C4-2B (cell line): ENCODE measurements around the gene FOSB.

ENCODE experiments used
- H3K27ac ChIP-seq: fragments of 450-650 bp; 2 replicates; pipeline ENCODE4 v1.5.1; 2017
- ZFX ChIP-seq: fragments of 450-650 bp; IDR thresholded peaks from 2 replicates; pipeline ENCODE4 v1.6.1; 2017
- TF ChIP-seq, protein P1 (sequence below): fragments of 450-650 bp; conservative IDR thresholded peaks from 2 replicates; pipeline ENCODE4 v1.5.1; 2017; ENCODE audit warnings: mild to moderate bottlenecking

FOSB gene

DNA sequence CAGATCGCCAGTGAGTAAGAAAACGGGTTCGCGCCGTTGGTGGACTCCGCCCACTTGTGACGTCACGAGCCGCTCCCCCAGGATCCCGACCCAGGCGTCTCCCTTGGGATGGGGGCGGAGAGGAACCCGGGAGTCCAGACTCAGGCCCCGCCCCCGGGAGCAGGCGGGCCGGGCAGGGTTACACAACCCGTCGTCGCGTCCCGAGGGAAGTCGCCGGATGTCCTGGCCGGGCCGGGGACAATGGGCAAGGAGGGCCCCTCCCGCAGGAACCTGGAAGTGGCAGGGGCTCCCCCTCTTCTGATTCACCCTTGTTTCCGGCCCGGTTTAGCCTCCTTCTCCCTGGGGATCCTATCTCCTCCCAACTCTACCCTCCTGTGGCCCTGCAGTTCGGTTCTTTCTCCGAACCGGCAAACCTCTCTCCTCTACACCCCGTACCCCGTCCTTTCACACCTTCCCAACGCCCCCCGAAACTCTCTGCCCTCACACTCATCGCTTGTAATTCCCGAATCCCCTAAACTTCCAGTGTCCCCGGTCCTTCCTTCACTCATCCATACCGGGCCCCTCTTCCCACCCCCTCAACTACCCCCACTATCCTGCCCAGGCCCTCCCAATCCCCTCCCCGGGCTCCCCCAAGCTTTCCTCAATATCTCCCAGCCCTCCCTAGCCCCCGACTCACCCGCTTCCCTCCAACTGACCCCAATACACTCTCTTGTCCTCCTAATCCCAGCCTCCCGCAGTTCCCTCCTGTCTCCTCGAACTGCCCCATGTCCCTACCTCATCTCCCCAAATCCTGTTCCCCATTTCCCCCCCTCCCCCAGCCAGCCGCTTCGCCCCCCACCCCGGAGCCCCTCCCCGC, 24.1 kb upstream of the FOSB start:
- H3K27ac ChIP-seq, result peak overlapping the region; percentile 87
- no peak for TF ChIP-seq ZFX
- TF ChIP-seq, protein P1, sequence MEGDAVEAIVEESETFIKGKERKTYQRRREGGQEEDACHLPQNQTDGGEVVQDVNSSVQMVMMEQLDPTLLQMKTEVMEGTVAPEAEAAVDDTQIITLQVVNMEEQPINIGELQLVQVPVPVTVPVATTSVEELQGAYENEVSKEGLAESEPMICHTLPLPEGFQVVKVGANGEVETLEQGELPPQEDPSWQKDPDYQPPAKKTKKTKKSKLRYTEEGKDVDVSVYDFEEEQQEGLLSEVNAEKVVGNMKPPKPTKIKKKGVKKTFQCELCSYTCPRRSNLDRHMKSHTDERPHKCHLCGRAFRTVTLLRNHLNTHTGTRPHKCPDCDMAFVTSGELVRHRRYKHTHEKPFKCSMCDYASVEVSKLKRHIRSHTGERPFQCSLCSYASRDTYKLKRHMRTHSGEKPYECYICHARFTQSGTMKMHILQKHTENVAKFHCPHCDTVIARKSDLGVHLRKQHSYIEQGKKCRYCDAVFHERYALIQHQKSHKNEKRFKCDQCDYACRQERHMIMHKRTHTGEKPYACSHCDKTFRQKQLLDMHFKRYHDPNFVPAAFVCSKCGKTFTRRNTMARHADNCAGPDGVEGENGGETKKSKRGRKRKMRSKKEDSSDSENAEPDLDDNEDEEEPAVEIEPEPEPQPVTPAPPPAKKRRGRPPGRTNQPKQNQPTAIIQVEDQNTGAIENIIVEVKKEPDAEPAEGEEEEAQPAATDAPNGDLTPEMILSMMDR, result no peak

DNA sequence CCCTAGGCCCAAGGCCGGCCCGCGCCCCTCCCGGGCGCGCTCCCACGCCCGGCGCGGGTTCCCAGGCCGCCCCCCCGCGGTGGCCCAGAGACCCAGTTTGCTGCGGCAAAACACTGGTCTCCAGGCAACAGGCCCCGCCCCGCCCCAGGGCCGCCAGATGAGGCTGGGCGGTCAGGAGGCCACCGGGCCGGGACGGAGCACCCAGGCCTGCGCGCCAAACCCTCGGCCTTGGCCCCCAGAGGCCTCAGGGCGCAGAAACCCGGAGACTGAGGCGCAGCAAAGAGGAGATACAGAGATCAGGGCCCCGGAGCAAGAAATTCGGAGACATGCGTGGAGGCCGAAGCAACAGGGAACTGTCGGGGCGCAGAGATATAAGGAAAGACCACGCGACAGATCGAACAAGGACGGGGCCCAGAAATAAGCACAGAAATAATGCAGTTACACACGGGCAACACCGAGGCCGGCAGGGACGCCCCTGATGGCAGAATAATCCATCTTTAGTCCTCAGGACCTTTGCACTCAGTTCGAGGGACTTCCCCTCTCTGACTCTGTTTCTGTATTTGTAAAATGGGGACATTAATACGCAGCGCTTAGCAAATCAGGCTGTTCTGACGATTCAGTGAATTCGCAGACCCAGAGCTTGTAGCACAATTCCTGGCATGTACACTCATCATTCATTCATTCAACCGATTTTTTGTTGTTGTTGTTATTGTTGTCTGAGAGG, 23.3 kb upstream of the FOSB start:
- peak overlapping the region; percentile 87 for H3K27ac ChIP-seq
- TF ChIP-seq, protein P1, result peak; percentile 19
- 0 out of 2 replicates have a peak, but pooled peaks have one; percentile 16 for TF ChIP-seq ZFX

DNA sequence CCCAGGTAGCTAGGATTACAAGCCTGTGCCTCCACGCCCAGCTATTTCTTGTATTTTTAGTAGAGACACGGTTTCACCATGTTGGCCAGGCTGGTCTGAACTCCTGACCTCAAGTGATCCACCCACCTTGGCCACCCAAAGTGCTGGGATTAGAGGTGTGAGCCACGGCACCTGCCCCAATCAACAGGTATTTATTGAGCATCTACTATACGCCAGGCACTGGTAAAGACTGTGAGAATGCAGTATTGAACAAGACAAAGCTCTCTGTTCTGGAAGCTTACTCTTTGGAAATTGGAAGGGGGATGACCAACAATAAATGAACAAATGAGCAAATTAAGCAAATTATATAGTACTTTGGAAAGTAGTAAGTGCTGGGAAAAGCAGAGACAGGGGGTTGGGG, 22.7 kb upstream of the FOSB start:
- no peak overlapping the region for H3K27ac ChIP-seq
- TF ChIP-seq, protein P1, result no peak
- TF ChIP-seq ZFX, result no peak

DNA sequence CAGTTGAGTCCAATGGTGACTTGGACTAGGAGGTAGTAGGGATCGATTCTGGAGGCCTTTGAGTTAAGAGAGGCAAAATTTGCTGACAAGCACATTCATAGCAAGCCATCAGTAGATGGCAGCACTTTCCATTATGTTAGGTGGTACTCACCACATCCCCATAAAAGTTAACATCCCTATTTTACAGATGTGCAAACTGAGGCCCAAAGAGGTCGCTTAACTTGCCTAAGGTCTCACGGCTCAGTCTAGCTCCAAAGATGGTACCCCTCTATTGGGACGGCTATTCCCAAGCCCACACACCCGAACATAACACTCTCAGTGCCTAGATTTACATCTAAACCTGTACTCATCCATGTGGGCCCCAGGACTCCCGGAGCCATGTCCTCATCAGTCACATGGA, 21.5 kb upstream of the FOSB start:
- TF ChIP-seq, protein P1, result peak; percentile 30
- no peak for TF ChIP-seq ZFX
- no peak overlapping the region for H3K27ac ChIP-seq

DNA sequence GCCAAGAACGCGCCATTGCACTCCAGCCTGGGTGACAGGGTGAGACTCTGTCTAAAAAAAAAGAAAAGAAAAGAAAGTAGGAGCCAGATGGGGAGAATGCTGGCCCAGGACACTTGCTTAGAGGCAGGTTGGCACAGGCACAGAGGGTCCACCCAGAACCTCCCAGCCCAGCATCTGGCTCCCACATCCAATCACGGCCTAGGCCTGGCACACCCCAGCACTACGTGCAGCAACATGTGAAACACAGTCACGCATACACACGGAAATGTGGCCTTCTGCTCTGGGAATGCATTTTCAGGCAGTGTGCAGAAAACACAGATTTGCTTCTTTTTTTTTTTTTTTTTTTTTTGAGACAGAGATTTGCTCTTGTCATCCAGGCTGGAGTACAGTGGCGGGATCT, 20.9 kb upstream of the FOSB start:
- TF ChIP-seq, protein P1, result no peak
- no peak for TF ChIP-seq ZFX
- H3K27ac ChIP-seq, result no peak overlapping the region

DNA sequence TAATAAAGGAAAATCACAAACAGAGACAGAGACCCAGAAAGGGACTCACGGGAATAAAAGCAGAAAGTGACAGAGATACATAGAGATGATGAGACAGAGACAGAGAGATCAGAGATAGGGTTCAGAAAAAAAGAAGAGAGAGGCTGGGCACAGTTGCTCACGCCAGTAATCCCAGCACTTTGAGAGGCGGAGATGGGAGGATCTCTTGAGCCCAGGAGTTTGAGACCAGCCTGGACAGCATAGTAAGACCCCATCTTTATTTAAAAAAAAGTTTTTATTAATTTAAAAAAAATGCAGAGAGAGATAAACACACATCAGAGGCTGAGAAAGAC, 19.4 kb upstream of the FOSB start:
- TF ChIP-seq, protein P1, result no peak
- TF ChIP-seq ZFX, result no peak
- no peak overlapping the region for H3K27ac ChIP-seq

DNA sequence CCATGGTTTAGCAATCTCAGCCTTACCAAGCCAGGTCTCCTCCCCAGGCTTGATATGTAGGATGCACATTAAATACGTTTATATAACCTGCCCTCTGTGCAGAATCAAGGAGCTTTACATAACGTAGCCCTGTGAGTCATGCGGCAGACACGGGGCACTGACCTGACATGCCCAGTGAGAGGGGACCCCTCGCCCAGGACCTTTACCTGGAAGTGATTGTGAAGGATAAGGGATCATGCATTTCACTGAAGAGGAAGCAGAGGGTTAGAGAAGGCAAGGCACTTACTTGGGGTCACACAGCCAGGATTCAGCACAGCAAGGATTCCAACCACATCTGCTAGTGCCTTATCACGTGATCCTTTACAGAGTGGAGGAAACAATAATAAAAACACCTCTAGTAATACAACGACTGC, 18.9 kb upstream of the FOSB start:
- H3K27ac ChIP-seq, result no peak overlapping the region
- TF ChIP-seq ZFX, result no peak
- TF ChIP-seq, protein P1, result no peak
